ENCODE results near the gene ZNF14. TPM values are rescaled to one million over a fixed set of nuclear protein-coding genes. Genes with fewer than 3 reads are reported as not detected.
A peak's percentile ranks its signal among the peaks of the same experiment; 100 is the strongest.
"Not testable (repeated sequence)": the region's sequence is repeated elsewhere in the genome, so short reads cannot be mapped to it uniquely, and the experiment has no call there.

Gene ZNF14
- 1 to 10 TPM; 5.4 to 6.7 TPM for total RNA-seq

- H3K9me3 Mint-ChIP-seq = no peaks in the 10 kb centered on the region
- H3K4me3 Mint-ChIP-seq = peak within 1 kb of the TSS; percentile 93
- H3K27ac Mint-ChIP-seq = peak within 1 kb of the TSS; percentile 45 to 86
- no peaks in the 10 kb centered on the region for H3K27me3 Mint-ChIP-seq
- peak; percentile 100 for ATAC-seq
- peaks cover 19 to 25% of the 10 kb centered on the region in 2 donors for H3K4me1 Mint-ChIP-seq (ENCODE audit: low read depth in 2 of 2)
- H3K36me3 Mint-ChIP-seq = peaks cover 16% of the 10 kb centered on the region
- DNase-seq (ENCODE audit: low spot score) = peak; percentile 94
These were observed at the start of gene ZNF14 for GRCh38 chr19:19732579-19733501. ZNF14 (minus strand) TSS chr19:19733112; CDS start chr19:19732958, 154 bp downstream.

GRCh38 chr19:19781791-19782190, 48.9 kb upstream of the ZNF14 start:
- H3K27ac Mint-ChIP-seq; ATAC-seq; H3K4me3 Mint-ChIP-seq; H3K9me3 Mint-ChIP-seq; DNase-seq (ENCODE audit: low spot score); H3K27me3 Mint-ChIP-seq: not testable (repeated sequence)
- Mint-ChIP-seq H3K36me3 (peaks cover 35% of the 10 kb centered on the region), H3K4me1 (ENCODE audit: low read depth in 2 of 2) (peaks cover 45 to 46% of the 10 kb centered on the region in 2 donors)

GRCh38 chr19:19778666-19779065, 45.8 kb upstream of the ZNF14 start:
- H3K36me3 Mint-ChIP-seq = peaks cover 20% of the 10 kb centered on the region
- no peaks in the 10 kb centered on the region for H3K27me3 Mint-ChIP-seq
- ATAC-seq (no peak), DNase-seq (ENCODE audit: low spot score) (no peak)
- peak overlapping the region; percentile 1 to 40 for H3K27ac Mint-ChIP-seq
- H3K4me1 Mint-ChIP-seq (ENCODE audit: low read depth in 2 of 2) = peaks cover 42 to 43% of the 10 kb centered on the region in 2 donors
- peaks cover 6% of the 10 kb centered on the region for H3K9me3 Mint-ChIP-seq
- H3K4me3 Mint-ChIP-seq = peak overlapping the region; percentile 96

- H3K27ac Mint-ChIP-seq = peak overlapping the region; percentile 81 to 93
- H3K4me3 Mint-ChIP-seq = peak overlapping the region; percentile 96
- peaks cover 17% of the 10 kb centered on the region for H3K36me3 Mint-ChIP-seq
- H3K4me1 Mint-ChIP-seq (ENCODE audit: low read depth in 2 of 2) = peaks cover 37 to 40% of the 10 kb centered on the region in 2 donors
- no peak for DNase-seq (ENCODE audit: low spot score)
- no peaks in the 10 kb centered on the region for H3K27me3 Mint-ChIP-seq
- no peak for ATAC-seq
- peaks cover 6% of the 10 kb centered on the region for H3K9me3 Mint-ChIP-seq
These were observed 44.8 kb upstream of the ZNF14 start for GRCh38 chr19:19777692-19778091.

GRCh38 chr19:19776206-19777008, 43.5 kb upstream of the ZNF14 start:
- DNase-seq (ENCODE audit: low spot score) = peak; percentile 95
- peak; percentile 100 for ATAC-seq
- Mint-ChIP-seq H3K4me3 (peak overlapping the region; percentile 96), H3K27me3 (no peaks in the 10 kb centered on the region), H3K27ac (peak overlapping the region; percentile 81 to 93), H3K9me3 (peaks cover 6% of the 10 kb centered on the region), H3K4me1 (ENCODE audit: low read depth in 2 of 2) (peaks cover 29 to 38% of the 10 kb centered on the region in 2 donors), H3K36me3 (peaks cover 13% of the 10 kb centered on the region)

- Mint-ChIP-seq H3K36me3 (peaks cover 13% of the 10 kb centered on the region), H3K4me1 (ENCODE audit: low read depth in 2 of 2) (peaks cover 29 to 40% of the 10 kb centered on the region in 2 donors), H3K9me3 (peaks cover 6% of the 10 kb centered on the region), H3K4me3 (peak overlapping the region; percentile 96), H3K27ac (peak overlapping the region; percentile 81 to 93), H3K27me3 (no peaks in the 10 kb centered on the region)
- DNase-seq (ENCODE audit: low spot score) (no peak), ATAC-seq (no peak)
These were observed 42.9 kb upstream of the ZNF14 start for GRCh38 chr19:19775891-19776205.

GRCh38 chr19:19774354-19775033, 41.6 kb upstream of the ZNF14 start:
- no peak for ATAC-seq
- peak overlapping the region; percentile 25 for H3K4me3 Mint-ChIP-seq

GRCh38 chr19:19771963-19772362, 39.1 kb upstream of the ZNF14 start:
- H3K27me3 Mint-ChIP-seq; H3K36me3 Mint-ChIP-seq; ATAC-seq; H3K9me3 Mint-ChIP-seq; H3K4me3 Mint-ChIP-seq; DNase-seq (ENCODE audit: low spot score); H3K27ac Mint-ChIP-seq: not testable (repeated sequence)
- peaks cover 11 to 22% of the 10 kb centered on the region in 2 donors for H3K4me1 Mint-ChIP-seq (ENCODE audit: low read depth in 2 of 2)

More at GRCh38 chr19:19774354-19775033, 41.6 kb upstream of the ZNF14 start:
- Mint-ChIP-seq H3K9me3 (peaks cover 6% of the 10 kb centered on the region), H3K27ac (no peak overlapping the region), H3K27me3 (no peaks in the 10 kb centered on the region), H3K36me3 (peaks cover 10% of the 10 kb centered on the region), H3K4me1 (ENCODE audit: low read depth in 2 of 2) (peaks cover 29 to 40% of the 10 kb centered on the region in 2 donors)
- DNase-seq (ENCODE audit: low spot score) = no peak

- DNase-seq (ENCODE audit: low spot score); H3K27ac Mint-ChIP-seq; H3K27me3 Mint-ChIP-seq; ATAC-seq; H3K36me3 Mint-ChIP-seq; H3K9me3 Mint-ChIP-seq; H3K4me3 Mint-ChIP-seq: not testable (repeated sequence)
- peaks cover 0 to 11% of the 10 kb centered on the region in 2 donors for H3K4me1 Mint-ChIP-seq (ENCODE audit: low read depth in 2 of 2)
These were observed 37.1 kb upstream of the ZNF14 start for GRCh38 chr19:19769971-19770370.

- DNase-seq (ENCODE audit: low spot score) (no peak), ATAC-seq (no peak)
- Mint-ChIP-seq H3K27ac (no peak overlapping the region), H3K4me3 (no peak overlapping the region), H3K4me1 (ENCODE audit: low read depth in 2 of 2) (no peaks in the 10 kb centered on the region), H3K36me3 (no peaks in the 10 kb centered on the region), H3K9me3 (no peaks in the 10 kb centered on the region), H3K27me3 (no peaks in the 10 kb centered on the region)
These were observed 25.3 kb upstream of the ZNF14 start for GRCh38 chr19:19758164-19758563.

- no peak for ATAC-seq
- H3K27ac Mint-ChIP-seq = no peak overlapping the region
- no peaks in the 10 kb centered on the region for H3K36me3 Mint-ChIP-seq
These were observed 20.0 kb upstream of the ZNF14 start for GRCh38 chr19:19752760-19753403.

GRCh38 chr19:19751846-19752245, 18.9 kb upstream of the ZNF14 start:
- no peak for ATAC-seq
- no peaks in the 10 kb centered on the region for H3K4me1 Mint-ChIP-seq (ENCODE audit: low read depth in 2 of 2)

More at GRCh38 chr19:19752760-19753403, 20.0 kb upstream of the ZNF14 start:
- no peak for DNase-seq (ENCODE audit: low spot score)
- H3K27me3 Mint-ChIP-seq = no peaks in the 10 kb centered on the region
- H3K4me3 Mint-ChIP-seq = no peak overlapping the region
- no peaks in the 10 kb centered on the region for H3K9me3 Mint-ChIP-seq
- H3K4me1 Mint-ChIP-seq (ENCODE audit: low read depth in 2 of 2) = no peaks in the 10 kb centered on the region

More at GRCh38 chr19:19751846-19752245, 18.9 kb upstream of the ZNF14 start:
- H3K9me3 Mint-ChIP-seq = no peaks in the 10 kb centered on the region
- H3K27ac Mint-ChIP-seq = no peak overlapping the region
- DNase-seq (ENCODE audit: low spot score) = no peak
- no peaks in the 10 kb centered on the region for H3K27me3 Mint-ChIP-seq
- no peaks in the 10 kb centered on the region for H3K36me3 Mint-ChIP-seq
- no peak overlapping the region for H3K4me3 Mint-ChIP-seq
